Stimulated activated CD4-positive, alpha-beta T cell treated with anti-CD3 and anti-CD28 coated beads, TNF-alpha, amount 100 ng/mL, for 24 hours (primary cell): Measurements from ENCODE around the gene PDE1C.
"Not testable (repeated sequence)": the region's sequence is repeated elsewhere in the genome, so short reads cannot be mapped to it uniquely, and the experiment has no call there.

Experiments used
- DNase-seq, 3 experiments: peaks; one replicate each; pipeline ENCODE4 v3.0.0-alpha.2; 2020; ENCODE audit warnings: low read depth in 3 of 3

Gene PDE1C

GRCh38 chr7:31850066-31850465 lies 220.1 kb downstream of the PDE1C start:
- no peak for DNase-seq

GRCh38 chr7:31835471-31835870 lies 234.7 kb downstream of the PDE1C start:
- no peak for DNase-seq

- DNase-seq = not testable (repeated sequence)
Observed at GRCh38 chr7:31833625-31834024, 236.6 kb downstream of the PDE1C start.

- no peak for DNase-seq
Observed at GRCh38 chr7:31828520-31828919, 241.7 kb downstream of the PDE1C start.

GRCh38 chr7:31825576-31825975 lies 244.6 kb downstream of the PDE1C start:
- DNase-seq = no peak

GRCh38 chr7:31819031-31819430 lies 251.2 kb downstream of the PDE1C start:
- no peak for DNase-seq

GRCh38 chr7:31816810-31817209 lies 253.4 kb downstream of the PDE1C start:
- DNase-seq = no peak

GRCh38 chr7:31815796-31816195 lies 254.4 kb downstream of the PDE1C start:
- no peak for DNase-seq

- no peak for DNase-seq
Observed at GRCh38 chr7:31814187-31814586, 256.0 kb downstream of the PDE1C start.

GRCh38 chr7:31811650-31812461 lies 258.4 kb downstream of the PDE1C start:
- no peak for DNase-seq

GRCh38 chr7:31805209-31805818 lies 264.9 kb downstream of the PDE1C start:
- DNase-seq = no peak

- no peak for DNase-seq
Observed at GRCh38 chr7:31796375-31796774, 273.8 kb downstream of the PDE1C start.

GRCh38 chr7:31794851-31795344 lies 275.3 kb downstream of the PDE1C start:
- no peak for DNase-seq

- DNase-seq = no peak
Observed at GRCh38 chr7:31791881-31792280, 278.3 kb downstream of the PDE1C start.

GRCh38 chr7:31788883-31789680 lies 281.1 kb downstream of the PDE1C start:
- no peak for DNase-seq

GRCh38 chr7:31788445-31788844 lies 281.8 kb downstream of the PDE1C start:
- no peak for DNase-seq

GRCh38 chr7:31786326-31786725 lies 283.9 kb downstream of the PDE1C start:
- DNase-seq = no peak

- DNase-seq = no peak
Observed at GRCh38 chr7:31785101-31785500, 285.1 kb downstream of the PDE1C start.

- DNase-seq = no peak
Observed at GRCh38 chr7:31783221-31783620, 287.0 kb downstream of the PDE1C start.

- DNase-seq = no peak
Observed at GRCh38 chr7:31782411-31782991, 287.7 kb downstream of the PDE1C start.

GRCh38 chr7:31778296-31778695 lies 291.9 kb downstream of the PDE1C start:
- DNase-seq = no peak

GRCh38 chr7:31776616-31777015 lies 293.6 kb downstream of the PDE1C start:
- no peak for DNase-seq
